Kidney (tissue), 14 donors: Measurements from ENCODE around the gene ZSWIM3. TPM values are rescaled to one million over a fixed set of nuclear protein-coding genes. Genes with fewer than 3 reads are reported as not detected.
A peak's percentile ranks its signal among the peaks of the same experiment; 100 is the strongest.

ENCODE experiments used
- DNase-seq, 5 donors: peaks; one replicate each; pipeline ENCODE4 v3.0.0-alpha.2; 2013 to 2020
- FAIRE-seq: peaks from 2 replicates; lab custom pipeline; 2012; peaks lifted over from hg19 to GRCh38; lab: Jason Lieb, UNC
- H3K27ac ChIP-seq, 2 donors: one replicate each; pipeline ENCODE4 v1.7.0; 2013; ENCODE audit warnings: low read depth in 2 of 2, low read length in 2 of 2, inconsistent platforms in 1 of 2
- H3K27me3 ChIP-seq: one replicate; pipeline ENCODE4 v1.7.1; 2013; ENCODE audit warnings: low read length, inconsistent platforms; ENCODE audit not compliant: control insufficient read depth, insufficient read depth
- H3K36me3 ChIP-seq, 3 donors: one replicate each; pipeline versions ENCODE4 v1.7.0 to v1.7.1; 2013; ENCODE audit warnings: low read length in 3 of 3, control low read depth in 1 of 3, inconsistent platforms in 1 of 3; ENCODE audit not compliant: insufficient read depth in 3 of 3, control insufficient read depth in 2 of 3
- H3K4me1 ChIP-seq, 3 donors: one replicate each; pipeline versions ENCODE4 v1.7.0 to v1.7.1; 2013; ENCODE audit warnings: low read length in 3 of 3, inconsistent platforms in 1 of 3, low read depth in 1 of 3; ENCODE audit not compliant: control insufficient read depth in 2 of 3, insufficient read depth in 2 of 3
- H3K4me3 ChIP-seq, 3 donors: one replicate each; pipeline versions ENCODE4 v1.7.0 to v1.8.1; 2013; ENCODE audit warnings: low read length in 3 of 3, control low read depth in 1 of 3, inconsistent platforms in 1 of 3
- H3K9ac ChIP-seq, 3 donors: one replicate each; pipeline versions ENCODE4 v1.7.0 to v1.7.1; 2013; ENCODE audit warnings: low read length in 3 of 3, control low read depth in 1 of 3, inconsistent platforms in 1 of 3
- H3K9me3 ChIP-seq, 3 donors: one replicate each; pipeline versions ENCODE4 v1.7.0 to v1.7.1; 2013; ENCODE audit warnings: low read length in 3 of 3, control low read depth in 1 of 3, inconsistent platforms in 1 of 3; ENCODE audit not compliant: control insufficient read depth in 2 of 3, insufficient read depth in 1 of 3
- intact Hi-C: fragments of 100-400 bp; cut with DNase I; formaldehyde crosslinking; loops from one replicate; pipeline ENCODE4 v1.11.1; 2022
- polyA plus RNA-seq: library from polyadenylated mRNA; stranded (reverse); fragments of 350-450 nt; fragmentation: Illumina TruSeq; extraction: RNeasy Lipid Tissue Mini Kit (QIAGEN cat#74804); gene quantifications from one replicate; pipeline ENCODE4 v1.2.3, GENCODE V29; 2014; ENCODE audit warnings: low read depth, low replicate concordance; ENCODE audit not compliant: insufficient read depth
- total RNA-seq: library from RNA; stranded (reverse); fragmentation: NEBNext Ultra II Directional; extraction: Animal tissue kit (Norgen Biotek cat#: 25700); gene quantifications from one replicate; pipeline ENCODE4 v1.2.1, GENCODE V29; 2021
- TF ChIP-seq, protein P1 (sequence below): IDR thresholded peaks from 3 replicates; pipeline ENCODE4 v1.5.1; 2012; ENCODE audit warnings: mild to moderate bottlenecking, moderate library complexity, borderline replicate concordance; ENCODE audit not compliant: insufficient read depth; ENCODE audit errors: extremely low read depth
- donor health status: control.
- donor health status: control.
- donor health status: control.
- donor health status: control.
- donor health status: control.
- donor health status: DM: yes; HTN: yes; CAD: no.
- donor health status: Normal renal cell carcinoma (clear cell type).

Gene ZSWIM3
- total and polyA plus RNA-seq, 2 donors from 2014 or later: 2.6 to 3.2 TPM

DNA sequence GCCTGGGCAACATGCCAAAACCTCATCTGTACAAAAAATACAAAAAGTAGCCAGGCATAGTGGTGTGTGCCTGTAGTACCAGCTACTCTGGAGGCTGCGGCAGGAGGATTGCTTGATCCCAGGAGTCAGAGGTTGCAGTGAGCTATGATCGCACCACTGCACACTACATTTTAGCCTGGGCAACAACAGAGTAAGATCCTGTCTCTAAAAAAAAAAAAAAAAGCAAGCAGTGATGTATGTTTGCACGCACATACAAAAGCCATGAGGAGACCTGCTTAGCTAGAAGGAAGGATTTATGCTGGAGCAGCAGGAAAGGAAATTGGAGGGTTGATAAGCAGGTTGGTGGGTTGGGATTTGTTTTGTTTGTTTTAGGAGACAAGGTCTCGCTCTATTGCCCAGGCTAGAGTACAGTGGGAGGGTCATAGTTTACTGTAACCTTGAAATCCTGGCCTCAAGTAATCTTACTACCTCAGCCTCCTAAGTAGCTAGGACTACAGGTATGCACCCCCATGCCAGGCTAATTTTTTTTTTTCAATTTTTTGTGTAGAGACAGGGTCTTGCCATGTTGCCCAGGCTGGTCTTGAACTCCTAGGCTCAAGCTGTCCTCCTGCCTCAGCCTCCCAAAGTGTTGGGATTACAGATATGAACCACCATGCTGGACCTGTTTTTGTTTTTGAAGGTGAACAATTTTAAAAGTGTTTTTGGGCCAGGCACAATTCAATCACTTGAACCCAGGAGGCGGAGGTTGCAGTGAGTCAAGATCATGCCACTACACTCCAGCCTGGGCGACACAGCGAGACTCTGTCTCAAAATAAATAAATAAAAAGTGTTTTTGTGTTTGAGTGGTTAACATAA, 4.0 kb downstream of the ZSWIM3 start:
- DNase-seq (peak in 1 of 5 donors; percentile 23), FAIRE-seq (no peak)
- H3K27me3 ChIP-seq: no peaks in the 10 kb centered on the region
- no peak overlapping the region for H3K4me3 ChIP-seq
- H3K9ac ChIP-seq: no peak overlapping the region
- no peaks in the 10 kb centered on the region for H3K36me3 ChIP-seq
- TF ChIP-seq, protein P1, sequence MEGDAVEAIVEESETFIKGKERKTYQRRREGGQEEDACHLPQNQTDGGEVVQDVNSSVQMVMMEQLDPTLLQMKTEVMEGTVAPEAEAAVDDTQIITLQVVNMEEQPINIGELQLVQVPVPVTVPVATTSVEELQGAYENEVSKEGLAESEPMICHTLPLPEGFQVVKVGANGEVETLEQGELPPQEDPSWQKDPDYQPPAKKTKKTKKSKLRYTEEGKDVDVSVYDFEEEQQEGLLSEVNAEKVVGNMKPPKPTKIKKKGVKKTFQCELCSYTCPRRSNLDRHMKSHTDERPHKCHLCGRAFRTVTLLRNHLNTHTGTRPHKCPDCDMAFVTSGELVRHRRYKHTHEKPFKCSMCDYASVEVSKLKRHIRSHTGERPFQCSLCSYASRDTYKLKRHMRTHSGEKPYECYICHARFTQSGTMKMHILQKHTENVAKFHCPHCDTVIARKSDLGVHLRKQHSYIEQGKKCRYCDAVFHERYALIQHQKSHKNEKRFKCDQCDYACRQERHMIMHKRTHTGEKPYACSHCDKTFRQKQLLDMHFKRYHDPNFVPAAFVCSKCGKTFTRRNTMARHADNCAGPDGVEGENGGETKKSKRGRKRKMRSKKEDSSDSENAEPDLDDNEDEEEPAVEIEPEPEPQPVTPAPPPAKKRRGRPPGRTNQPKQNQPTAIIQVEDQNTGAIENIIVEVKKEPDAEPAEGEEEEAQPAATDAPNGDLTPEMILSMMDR: no peak
- intact Hi-C loops: no loop called here
- H3K9me3 ChIP-seq: no peaks in the 10 kb centered on the region
- H3K4me1 ChIP-seq: peaks cover 0 to 14% (median 0%) of the 10 kb centered on the region in 3 donors
- no peak overlapping the region for H3K27ac ChIP-seq

DNA sequence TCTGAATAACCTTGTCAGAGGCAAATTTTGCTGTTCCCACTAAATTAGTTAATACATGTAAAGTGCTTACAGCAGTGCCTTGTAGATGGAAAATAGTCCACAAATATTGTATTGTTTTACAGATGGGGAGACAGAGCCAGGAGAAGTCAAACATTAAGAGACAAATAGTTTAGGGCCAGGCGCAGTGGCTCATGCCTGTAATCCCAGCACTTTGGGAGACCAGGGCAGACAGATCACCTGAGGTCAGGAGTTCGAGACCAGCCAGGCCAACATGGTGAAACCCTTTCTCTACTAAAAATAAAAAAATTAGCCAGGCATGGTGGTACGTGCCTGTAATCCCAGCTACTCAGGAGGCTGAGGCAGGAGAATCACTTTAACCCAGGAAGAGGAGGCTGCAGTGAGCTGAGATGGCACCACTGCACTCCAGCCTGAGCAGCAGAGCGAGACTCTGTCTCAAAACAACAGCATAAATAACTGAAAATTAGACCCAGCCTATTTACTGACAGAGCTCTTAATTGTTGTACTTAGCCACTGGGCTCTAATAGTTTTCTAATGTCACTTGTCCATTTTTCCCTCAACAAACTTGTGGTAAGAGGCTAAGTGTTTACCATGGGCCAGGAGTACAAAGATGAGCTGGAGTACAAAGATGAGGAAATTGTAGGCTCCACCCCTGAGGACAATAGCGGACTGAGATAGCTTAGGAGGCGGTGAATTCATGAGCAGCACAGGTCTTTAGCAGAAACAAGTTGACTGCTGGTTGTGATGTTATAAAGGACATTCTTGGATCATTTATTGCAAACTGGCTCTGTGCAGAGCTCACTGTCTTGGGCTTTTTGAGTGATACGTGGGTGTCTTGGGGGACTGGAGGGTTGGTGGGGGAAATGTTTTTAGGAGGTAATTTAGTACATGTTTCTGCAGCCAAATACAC, 6.4 kb downstream of the ZSWIM3 start:
- TF ChIP-seq, protein P1: no peak
- Histone ChIP-seq H3K4me1 (peaks cover 0 to 6% (median 0%) of the 10 kb centered on the region in 3 donors), H3K9ac (no peak overlapping the region), H3K9me3 (no peaks in the 10 kb centered on the region), H3K27ac (no peak overlapping the region), H3K36me3 (no peaks in the 10 kb centered on the region), H3K27me3 (no peaks in the 10 kb centered on the region), H3K4me3 (no peak overlapping the region)
- DNase-seq (no peak), FAIRE-seq (no peak)
- intact Hi-C loops: no loop called here

DNA sequence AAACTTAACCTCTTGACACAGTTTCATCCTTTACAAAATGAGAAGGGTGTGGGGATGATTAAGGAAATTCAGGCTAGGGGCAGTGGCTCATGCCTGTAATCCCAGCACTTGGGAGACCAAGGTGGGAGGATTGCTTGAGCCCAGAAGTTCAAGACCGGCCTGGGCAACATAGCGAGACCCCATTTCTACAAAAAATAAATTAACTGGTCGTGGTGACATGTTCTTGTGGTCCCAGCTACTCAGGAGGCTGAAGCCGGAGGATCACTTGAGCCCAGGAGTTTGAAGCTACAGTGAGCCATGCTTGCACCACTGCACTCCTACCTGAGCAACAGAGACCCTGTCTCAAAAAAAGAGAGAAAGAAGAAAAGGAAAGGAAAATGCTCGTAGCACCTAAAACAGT, 9.0 kb downstream of the ZSWIM3 start:
- no peaks in the 10 kb centered on the region for H3K27me3 ChIP-seq
- FAIRE-seq (no peak), DNase-seq (no peak)
- intact Hi-C loops: no loop called here
- no peak overlapping the region for H3K9ac ChIP-seq
- H3K4me1 ChIP-seq: peaks cover 0 to under 1% (median 0%) of the 10 kb centered on the region in 3 donors
- no peak overlapping the region for H3K4me3 ChIP-seq
- no peaks in the 10 kb centered on the region for H3K36me3 ChIP-seq
- H3K27ac ChIP-seq: no peak overlapping the region
- TF ChIP-seq, protein P1: no peak
- no peaks in the 10 kb centered on the region for H3K9me3 ChIP-seq
